NCI-H187 treated with DMSO at 0.1 percent for 48 hours (cell line): ENCODE data around the gene GLT1D1.

Experiments
- DNase-seq: peaks from one replicate; lab custom pipeline; 2025; lab: John Stamatoyannopoulos, UW

The GLT1D1 gene

DNA sequence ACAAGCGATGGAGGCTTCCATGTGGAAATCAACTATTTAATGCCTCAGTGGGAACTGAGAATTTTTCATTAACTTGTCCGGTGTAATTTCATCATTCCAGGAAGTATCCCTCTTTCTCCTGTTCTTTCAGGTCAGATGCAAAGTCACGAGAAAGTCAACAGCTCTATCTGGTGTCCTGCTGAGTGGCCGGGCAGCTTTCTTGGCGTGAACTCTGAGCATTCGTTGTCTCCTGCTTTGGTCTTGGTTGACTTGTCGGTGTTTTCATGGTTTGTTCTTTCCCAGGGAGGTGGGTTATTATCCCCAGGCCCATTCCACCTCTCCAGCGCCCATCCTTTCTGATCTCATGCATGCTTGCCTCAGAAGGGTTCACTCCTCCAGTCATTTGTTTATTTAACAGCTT is 149.1 kb downstream of the GLT1D1 start:
- DNase-seq = no peak

DNA sequence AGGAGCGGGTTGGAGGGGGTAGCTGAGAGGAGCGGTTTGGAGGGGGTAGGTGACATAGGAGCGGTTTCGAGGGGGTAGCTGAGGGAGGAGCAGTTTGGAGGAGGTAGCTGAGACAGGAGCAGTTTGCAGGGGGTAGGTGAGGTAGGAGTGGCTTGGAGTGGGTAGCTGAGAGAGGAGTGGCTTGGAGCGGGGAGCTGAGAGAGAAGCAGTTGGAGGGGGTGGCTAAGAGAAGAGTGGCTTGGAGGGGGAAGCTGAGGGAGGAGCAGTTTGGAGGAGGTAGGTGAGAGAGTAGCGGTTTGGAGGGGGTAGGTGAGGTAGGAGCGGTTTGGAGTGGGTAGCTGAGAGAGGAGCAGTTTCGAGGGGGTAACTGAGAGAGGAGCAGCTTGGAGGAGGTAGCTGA is 152.1 kb downstream of the GLT1D1 start:
- DNase-seq = no peak

DNA sequence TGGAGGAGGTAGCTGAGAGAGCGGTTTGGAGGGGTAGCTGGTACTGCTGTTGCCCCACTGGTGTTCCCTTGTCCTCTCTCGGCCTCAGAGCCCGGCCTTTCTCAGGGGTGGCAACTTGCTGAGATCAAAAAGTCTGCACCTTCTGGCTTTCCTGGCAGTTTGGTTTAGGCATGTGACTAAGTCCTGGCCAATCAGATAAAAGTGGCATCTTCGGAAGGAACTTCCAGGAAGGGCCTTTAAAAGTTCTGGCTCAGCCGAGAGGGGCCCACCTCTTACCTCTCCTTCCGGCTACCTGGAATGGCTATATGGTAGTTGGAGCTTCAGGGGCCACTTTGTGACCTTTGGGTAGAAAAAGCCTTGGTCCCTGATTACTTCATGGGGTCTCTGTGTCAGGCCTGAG is 152.6 kb downstream of the GLT1D1 start:
- no peak for DNase-seq

DNA sequence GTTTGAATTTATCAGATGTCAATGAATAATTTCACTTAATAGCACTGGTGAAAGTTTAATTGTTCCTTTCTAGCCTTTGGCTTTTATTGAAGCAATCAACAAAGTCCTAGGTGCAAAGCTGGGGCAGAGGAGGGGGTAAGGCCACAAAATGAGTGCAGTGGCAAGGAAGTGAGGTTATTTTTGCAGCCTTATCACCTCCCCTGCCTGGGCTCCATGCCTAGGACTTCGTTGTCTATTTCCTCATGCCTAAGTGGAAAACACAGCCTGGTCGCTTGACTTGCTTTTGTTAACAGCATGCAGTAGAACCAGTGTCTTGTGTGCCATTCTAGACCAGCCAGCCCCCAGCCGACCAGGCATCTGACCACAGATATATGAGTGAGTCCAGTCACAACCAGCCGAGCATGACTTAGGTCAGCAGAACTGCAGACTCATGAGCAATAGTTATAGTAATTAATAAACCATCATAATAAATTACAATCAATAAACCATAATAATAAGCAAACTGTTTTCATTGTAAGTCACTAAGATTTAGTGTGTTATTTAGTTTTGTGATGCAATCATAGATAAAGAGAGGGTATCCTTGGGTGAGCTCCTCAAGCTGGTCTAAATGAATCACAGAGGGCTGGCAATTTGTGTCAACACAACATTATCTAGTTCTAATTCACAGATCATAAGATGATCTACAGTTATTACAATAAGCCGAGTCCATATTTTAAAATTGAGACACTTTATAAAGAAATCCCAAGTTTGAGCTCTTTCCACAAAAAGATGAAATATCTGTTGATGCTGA is 156.8 kb downstream of the GLT1D1 start:
- DNase-seq = no peak

DNA sequence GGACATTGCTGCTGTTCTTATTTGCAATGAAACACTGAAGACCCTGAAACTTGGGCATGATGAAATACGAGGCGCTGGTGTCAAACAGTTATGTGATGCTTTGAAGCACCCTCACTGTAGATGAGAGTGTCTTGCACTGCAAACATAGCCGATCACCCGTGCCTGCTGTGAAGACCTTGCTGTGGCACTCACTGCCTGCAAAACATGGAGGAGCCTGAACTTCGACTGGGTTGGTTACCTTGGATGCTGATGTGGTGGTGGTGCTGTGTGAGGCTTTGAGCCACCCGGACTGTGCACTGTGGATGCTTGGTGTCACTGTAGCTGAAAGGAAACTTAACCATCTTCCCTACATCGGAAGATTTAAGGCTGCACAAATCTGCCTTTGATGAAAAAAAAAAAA is 162.9 kb downstream of the GLT1D1 start:
- no peak for DNase-seq

DNA sequence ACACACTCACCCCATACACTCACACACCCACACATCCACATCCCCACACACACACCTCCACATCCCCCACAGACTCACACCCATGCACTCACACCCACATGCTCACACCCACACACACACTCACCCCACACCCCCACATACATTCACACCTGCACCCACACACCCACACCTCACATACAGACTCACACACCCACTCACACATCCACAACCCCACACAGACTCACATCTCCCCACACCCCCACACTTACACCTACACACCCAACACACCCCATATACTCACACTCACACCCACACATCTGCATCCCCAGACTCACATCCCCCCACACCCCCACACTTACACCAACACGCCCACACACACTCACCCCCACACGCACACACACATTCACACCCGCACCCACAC is 171.8 kb downstream of the GLT1D1 start:
- no peak for DNase-seq

DNA sequence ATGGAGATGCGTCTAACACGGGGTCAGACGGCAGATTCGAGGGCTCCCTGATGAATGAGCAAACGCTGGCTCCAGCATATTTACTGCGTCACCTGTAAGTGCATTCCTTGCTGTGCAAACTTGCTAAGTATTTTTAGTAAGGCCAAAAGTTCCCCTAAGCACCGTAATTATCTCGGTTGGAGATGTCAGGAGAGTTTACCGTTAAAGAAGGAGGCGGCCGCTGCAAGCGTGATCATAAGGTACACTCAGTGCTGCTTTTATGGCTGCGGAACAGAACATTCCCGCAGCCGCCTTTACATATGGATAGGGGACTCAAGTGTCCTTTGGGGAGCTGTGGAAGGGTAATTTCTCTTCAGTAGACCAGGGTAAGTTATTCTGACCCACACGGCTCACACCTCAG is 175.6 kb downstream of the GLT1D1 start:
- DNase-seq = peak; percentile 70
